ENCODE data around the gene C2orf81. TPM values are rescaled to one million over a fixed set of nuclear protein-coding genes. Genes with fewer than 3 reads are reported as not detected.

Gene C2orf81
- total RNA-seq, 1 donor from 2014 or later = 0.82 TPM

GRCh38 chr2:74392449-74392743 lies 29.0 kb downstream of the C2orf81 start:
- H3K9me3 ChIP-seq (replicated peaks) = no peaks in the 10 kb centered on the region
- peaks cover 48% of the 10 kb centered on the region for H3K4me1 ChIP-seq
- TF ChIP-seq CTCF (IDR thresholded peaks at IDR 0.05; ENCODE audit: borderline replicate concordance) = no peak
- peak overlapping the region; percentile 94 for H3K4me3 ChIP-seq
- no peaks in the 10 kb centered on the region for H3K36me3 ChIP-seq
- intact Hi-C loops (cut with micrococcal nuclease) = no loop called here
- peak overlapping the region; percentile 95 for H3K27ac ChIP-seq (replicated peaks)
- DNase-seq = no peak
- H3K27me3 ChIP-seq (ENCODE audit: low read depth) = no peaks in the 10 kb centered on the region

GRCh38 chr2:74391580-74392448 lies 29.6 kb downstream of the C2orf81 start:
- peak; percentile 97 for TF ChIP-seq CTCF (IDR thresholded peaks at IDR 0.05; ENCODE audit: borderline replicate concordance)
- intact Hi-C loops (cut with micrococcal nuclease) = no loop called here
- no peaks in the 10 kb centered on the region for H3K27me3 ChIP-seq (ENCODE audit: low read depth)
- H3K4me3 ChIP-seq = peak overlapping the region; percentile 94
- peak overlapping the region; percentile 95 for H3K27ac ChIP-seq (replicated peaks)
- peaks cover 54% of the 10 kb centered on the region for H3K4me1 ChIP-seq
- no peaks in the 10 kb centered on the region for H3K9me3 ChIP-seq (replicated peaks)
- DNase-seq = peak; percentile 90
- H3K36me3 ChIP-seq = no peaks in the 10 kb centered on the region

GRCh38 chr2:74391209-74391579 lies 30.2 kb downstream of the C2orf81 start:
- TF ChIP-seq CTCF (IDR thresholded peaks at IDR 0.05; ENCODE audit: borderline replicate concordance) = no peak
- Histone ChIP-seq H3K4me3 (peak overlapping the region; percentile 94), H3K9me3 (replicated peaks) (no peaks in the 10 kb centered on the region), H3K27me3 (ENCODE audit: low read depth) (no peaks in the 10 kb centered on the region), H3K36me3 (no peaks in the 10 kb centered on the region), H3K4me1 (peaks cover 59% of the 10 kb centered on the region), H3K27ac (replicated peaks) (peak overlapping the region; percentile 95)
- intact Hi-C loops (cut with micrococcal nuclease) = no loop called here
- DNase-seq = no peak

- H3K4me3 ChIP-seq = peak overlapping the region; percentile 94
- intact Hi-C loops (cut with micrococcal nuclease) = no loop called here
- no peaks in the 10 kb centered on the region for H3K9me3 ChIP-seq (replicated peaks)
- H3K27me3 ChIP-seq (ENCODE audit: low read depth) = no peaks in the 10 kb centered on the region
- no peak for DNase-seq
- no peak overlapping the region for H3K27ac ChIP-seq (replicated peaks)
- no peak for TF ChIP-seq CTCF (IDR thresholded peaks at IDR 0.05; ENCODE audit: borderline replicate concordance)
- peaks cover 65% of the 10 kb centered on the region for H3K4me1 ChIP-seq
- H3K36me3 ChIP-seq = no peaks in the 10 kb centered on the region
Observed at GRCh38 chr2:74390606-74391005, 30.8 kb downstream of the C2orf81 start.

GRCh38 chr2:74387346-74387745 lies 34.1 kb downstream of the C2orf81 start:
- Histone ChIP-seq H3K27me3 (ENCODE audit: low read depth) (no peaks in the 10 kb centered on the region), H3K9me3 (replicated peaks) (no peaks in the 10 kb centered on the region), H3K36me3 (no peaks in the 10 kb centered on the region), H3K4me1 (peaks cover 96% of the 10 kb centered on the region), H3K4me3 (no peak overlapping the region), H3K27ac (replicated peaks) (peak overlapping the region; percentile 54)
- intact Hi-C loops (cut with micrococcal nuclease) = no loop called here
- DNase-seq = no peak
- no peak for TF ChIP-seq CTCF (IDR thresholded peaks at IDR 0.05; ENCODE audit: borderline replicate concordance)
